HL-60 (cell line): ENCODE results near the gene DOCK2.

ENCODE experiments used
- DNase-seq, 2 experiments: peaks; one replicate each; pipeline ENCODE4 v3.0.0-alpha.2; 2010 to 2020; ENCODE audit warnings: low read depth in 1 of 2, low spot score in 1 of 2
- H3K27ac ChIP-seq: fragments of 250-450 bp; sonication (Bioruptor Pico); replicated peaks from 2 replicates; pipeline ENCODE4 v1.5.1; 2020; ENCODE audit warnings: mild to moderate bottlenecking, moderate library complexity
- H3K27me3 ChIP-seq: fragments of 250-450 bp; sonication (Bioruptor Pico); 2 replicates; pipeline ENCODE4 v1.5.1; 2021; ENCODE audit warnings: mild to moderate bottlenecking, moderate library complexity; ENCODE audit not compliant: insufficient read depth, poor library complexity, severe bottlenecking
- H3K4me3 ChIP-seq: replicated peaks from 2 replicates; pipeline ENCODE4 v1.5.1; 2011; ENCODE audit warnings: mild to moderate bottlenecking, control low read depth, low read length; ENCODE audit not compliant: insufficient read depth
- CTCF ChIP-seq: IDR thresholded peaks from one replicate; pipeline ENCODE4 v1.5.1; 2011; ENCODE audit warnings: low read length, control low read depth, inconsistent platforms; ENCODE audit not compliant: insufficient read depth
- GABPA ChIP-seq: IDR thresholded peaks from 2 replicates; pipeline ENCODE4 v1.6.1; 2012; ENCODE audit warnings: low read depth
- POLR2AphosphoS5 ChIP-seq: IDR thresholded peaks from 2 replicates; pipeline ENCODE4 v1.6.1; 2012; ENCODE audit warnings: low read depth
- REST ChIP-seq: IDR thresholded peaks from 2 replicates; pipeline ENCODE4 v1.6.1; 2012; ENCODE audit warnings: low read depth; ENCODE audit not compliant: insufficient replicate concordance
- SPI1 ChIP-seq: IDR thresholded peaks from 2 replicates; pipeline ENCODE4 v1.6.1; 2012; ENCODE audit warnings: low read depth, mild to moderate bottlenecking, borderline replicate concordance

DOCK2 gene

GRCh38 chr5:169606279-169606678 is 30.8 kb upstream of the DOCK2 start:
- Histone ChIP-seq H3K27me3 (no peaks in the 10 kb centered on the region), H3K4me3 (no peak overlapping the region), H3K27ac (no peak overlapping the region)
- TF ChIP-seq POLR2AphosphoS5 (no peak), GABPA (no peak), SPI1 (no peak), CTCF (no peak), REST (no peak)
- DNase-seq = no peak

GRCh38 chr5:169607882-169608281 is 29.2 kb upstream of the DOCK2 start:
- Histone ChIP-seq H3K27ac (no peak overlapping the region), H3K4me3 (no peak overlapping the region), H3K27me3 (no peaks in the 10 kb centered on the region)
- no peak for TF ChIP-seq REST
- TF ChIP-seq SPI1 = no peak
- TF ChIP-seq CTCF = no peak
- TF ChIP-seq GABPA = no peak
- no peak for TF ChIP-seq POLR2AphosphoS5
- no peak for DNase-seq

GRCh38 chr5:169609716-169610115 is 27.4 kb upstream of the DOCK2 start:
- no peak overlapping the region for H3K4me3 ChIP-seq
- no peak for DNase-seq
- TF ChIP-seq REST (no peak), GABPA (no peak), POLR2AphosphoS5 (no peak), CTCF (no peak), SPI1 (no peak)

More at GRCh38 chr5:169609716-169610115, 27.4 kb upstream of the DOCK2 start:
- Histone ChIP-seq H3K27me3 (no peaks in the 10 kb centered on the region), H3K27ac (no peak overlapping the region)
